ENCODE measurements around the gene MED9.

The MED9 gene

GRCh38 chr17:17538417-17539391 is 61.9 kb downstream of the MED9 start:
- no peak for DNase-seq

GRCh38 chr17:17539591-17539990 is 62.8 kb downstream of the MED9 start:
- no peak for DNase-seq

DNA sequence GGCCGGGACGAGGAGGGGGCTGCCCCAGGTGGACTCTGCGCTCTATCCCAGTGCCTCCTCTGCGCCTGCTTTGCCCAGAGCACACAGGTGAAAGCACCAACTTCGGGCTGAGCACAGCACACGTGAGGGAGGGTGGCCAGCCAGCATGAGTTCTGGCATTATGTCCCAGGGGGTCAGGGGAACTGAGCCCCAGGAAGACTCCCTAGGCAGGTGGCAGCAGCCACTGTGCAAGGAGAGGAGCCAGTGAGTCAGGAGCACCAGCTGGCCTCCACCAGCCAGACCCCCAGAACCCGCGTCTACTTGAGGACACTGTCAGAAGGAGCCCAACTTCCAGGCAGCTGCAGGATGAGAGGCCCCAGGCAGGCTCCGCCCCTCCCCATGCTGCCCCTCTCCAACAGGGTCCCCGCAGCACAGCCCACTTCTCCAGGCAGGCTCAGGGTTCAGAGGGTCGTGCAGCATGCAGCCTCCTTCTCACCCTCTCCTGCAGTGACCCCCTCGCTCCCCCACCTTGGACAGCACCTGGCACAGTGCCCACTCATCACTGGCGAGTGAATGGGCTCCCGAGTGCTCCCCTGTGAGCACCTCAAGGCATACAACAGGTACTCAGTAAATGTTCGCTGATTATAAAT is 63.6 kb downstream of the MED9 start:
- DNase-seq, result no peak

DNA sequence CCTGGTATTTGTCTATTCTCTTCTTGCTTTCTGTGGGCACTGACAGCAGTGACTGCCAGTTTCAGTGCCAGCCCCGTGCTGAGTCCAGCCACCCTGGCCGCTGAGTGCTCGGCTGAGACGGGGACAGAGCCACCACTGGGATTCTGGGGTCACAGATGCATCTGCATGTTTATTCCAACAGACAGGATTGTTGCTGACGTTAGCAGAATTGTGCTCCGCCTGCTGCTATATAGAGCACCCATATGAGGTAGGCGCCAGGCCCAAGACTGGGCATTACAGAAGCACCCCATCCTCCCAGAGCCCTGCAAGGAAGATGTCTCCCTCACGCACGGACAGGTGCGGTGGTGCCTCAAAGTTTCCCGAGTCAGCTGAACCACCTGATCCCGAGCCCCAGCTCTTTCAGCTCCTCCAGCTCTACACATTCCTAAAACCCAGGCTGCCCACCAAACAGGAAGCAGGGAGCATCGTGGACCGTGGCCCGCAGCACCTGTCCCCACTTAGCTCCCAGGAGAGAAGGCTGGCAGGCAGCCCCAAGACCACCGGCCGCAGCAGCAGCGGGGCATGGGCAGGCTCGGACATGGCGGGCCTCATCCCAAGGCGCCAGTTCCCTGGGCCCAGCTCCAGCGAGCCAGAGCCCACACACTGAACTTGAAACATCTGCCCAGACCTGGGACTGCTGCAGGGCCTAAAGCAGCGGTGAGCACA is 64.3 kb downstream of the MED9 start:
- no peak for DNase-seq

DNA sequence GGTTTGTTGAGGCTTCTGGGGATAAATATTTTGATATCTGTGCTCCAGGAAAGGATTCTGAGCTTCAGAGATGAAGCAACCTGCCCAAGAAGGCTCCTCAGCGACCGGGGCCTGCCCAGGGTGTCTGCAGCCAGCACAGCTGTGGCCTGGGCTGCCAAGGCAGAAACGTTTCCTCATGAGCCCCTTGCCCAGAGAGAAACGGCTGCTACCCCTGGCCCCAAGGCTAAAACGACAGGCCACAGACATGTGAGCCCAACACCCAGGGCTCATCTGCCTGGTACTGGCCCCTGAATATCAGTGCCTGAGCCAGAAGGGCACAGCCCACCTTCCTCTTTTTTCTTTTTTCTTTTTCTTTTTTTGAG is 64.8 kb downstream of the MED9 start:
- no peak for DNase-seq

Measured in central memory CD4-positive, alpha-beta T cell (primary cell).